ENCODE data around the gene CENPB.
"Not testable (repeated sequence)": the region's sequence is repeated elsewhere in the genome, so short reads cannot be mapped to it uniquely, and the experiment has no call there.

CENPB gene, protein sequence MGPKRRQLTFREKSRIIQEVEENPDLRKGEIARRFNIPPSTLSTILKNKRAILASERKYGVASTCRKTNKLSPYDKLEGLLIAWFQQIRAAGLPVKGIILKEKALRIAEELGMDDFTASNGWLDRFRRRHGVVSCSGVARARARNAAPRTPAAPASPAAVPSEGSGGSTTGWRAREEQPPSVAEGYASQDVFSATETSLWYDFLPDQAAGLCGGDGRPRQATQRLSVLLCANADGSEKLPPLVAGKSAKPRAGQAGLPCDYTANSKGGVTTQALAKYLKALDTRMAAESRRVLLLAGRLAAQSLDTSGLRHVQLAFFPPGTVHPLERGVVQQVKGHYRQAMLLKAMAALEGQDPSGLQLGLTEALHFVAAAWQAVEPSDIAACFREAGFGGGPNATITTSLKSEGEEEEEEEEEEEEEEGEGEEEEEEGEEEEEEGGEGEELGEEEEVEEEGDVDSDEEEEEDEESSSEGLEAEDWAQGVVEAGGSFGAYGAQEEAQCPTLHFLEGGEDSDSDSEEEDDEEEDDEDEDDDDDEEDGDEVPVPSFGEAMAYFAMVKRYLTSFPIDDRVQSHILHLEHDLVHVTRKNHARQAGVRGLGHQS

DNA sequence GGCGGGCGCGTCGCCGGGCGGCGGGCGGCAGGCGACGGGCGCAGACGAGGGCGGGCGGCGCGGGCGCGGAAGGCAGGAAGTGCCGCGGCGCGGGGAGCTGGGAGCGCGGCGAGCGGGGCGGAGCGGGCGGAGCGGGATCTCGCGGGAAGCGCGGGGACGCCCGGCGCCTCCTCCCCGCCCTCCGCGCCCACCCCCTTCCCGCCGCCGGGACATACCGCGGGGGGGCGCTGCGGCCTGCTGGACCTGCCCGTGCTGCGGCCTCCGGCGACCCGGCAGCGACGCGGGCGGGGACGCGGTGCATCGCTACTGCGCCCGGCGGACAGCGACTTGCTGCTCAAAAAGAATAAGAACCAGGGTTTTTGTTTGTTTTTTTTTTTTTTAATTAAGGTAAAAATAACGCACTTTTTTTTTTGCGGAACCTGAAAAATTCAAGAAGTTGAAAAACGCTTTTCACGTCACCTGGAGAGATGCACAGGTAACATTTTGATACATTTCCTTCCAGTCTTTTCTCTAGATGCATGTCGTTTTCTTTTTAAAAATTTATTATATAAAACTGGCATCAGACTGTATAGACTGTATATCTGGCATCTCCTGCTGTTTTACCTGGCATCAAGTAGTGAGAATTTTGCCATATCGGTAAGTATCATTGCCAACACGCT, at the start of gene CENPB:
Gene CENPB (minus strand): TSS at position 76 of the 659 bp plus-strand sequence. CDS start 257 bp downstream, outside the sequence.
- DNase-seq (ENCODE audit: low read depth in 2 of 3, low spot score in 1 of 3): peak; percentile 79 to 91 (median 89)

DNA sequence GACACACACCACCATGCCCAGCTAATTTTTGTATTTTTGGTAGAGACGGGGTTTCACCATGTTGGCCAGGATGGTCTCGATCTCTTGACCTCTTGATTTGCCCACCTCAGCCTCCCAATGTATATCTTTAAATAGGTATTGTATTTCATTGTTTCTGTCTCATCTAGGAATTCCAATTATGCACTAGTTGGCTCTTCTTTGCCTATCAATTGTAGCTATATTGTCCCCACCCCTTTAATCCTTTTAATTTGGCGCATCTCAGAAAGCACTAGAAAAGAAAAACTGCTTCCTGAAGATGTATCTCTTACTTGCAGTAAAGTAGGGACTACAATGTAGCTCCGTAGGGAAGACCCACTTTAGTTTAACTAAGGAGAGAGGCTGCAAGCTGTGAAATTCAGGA, 49.6 kb upstream of the CENPB start:
- DNase-seq (ENCODE audit: low read depth in 2 of 3, low spot score in 1 of 3): no peak

DNA sequence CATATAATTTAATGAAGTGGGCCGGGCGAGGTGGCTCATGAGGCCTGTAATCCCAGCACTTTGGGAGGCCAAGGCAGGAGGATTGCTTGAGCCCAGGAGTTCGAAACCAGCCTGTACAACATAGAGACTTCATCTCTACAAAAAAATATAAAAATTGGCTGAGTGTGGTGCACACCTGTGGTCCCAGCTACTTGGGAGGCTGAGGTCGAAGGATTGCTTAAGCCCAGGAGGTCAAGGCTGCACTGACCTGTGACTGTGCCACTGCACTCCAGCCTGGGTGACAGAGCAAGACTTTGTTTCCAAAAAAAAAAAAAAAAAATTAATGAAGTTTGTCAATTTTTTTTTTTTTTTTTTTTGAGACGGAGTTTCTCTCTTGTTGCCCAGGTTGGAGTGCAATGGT, 43.4 kb upstream of the CENPB start:
- not testable (repeated sequence) for DNase-seq (ENCODE audit: low read depth in 2 of 3, low spot score in 1 of 3)

DNA sequence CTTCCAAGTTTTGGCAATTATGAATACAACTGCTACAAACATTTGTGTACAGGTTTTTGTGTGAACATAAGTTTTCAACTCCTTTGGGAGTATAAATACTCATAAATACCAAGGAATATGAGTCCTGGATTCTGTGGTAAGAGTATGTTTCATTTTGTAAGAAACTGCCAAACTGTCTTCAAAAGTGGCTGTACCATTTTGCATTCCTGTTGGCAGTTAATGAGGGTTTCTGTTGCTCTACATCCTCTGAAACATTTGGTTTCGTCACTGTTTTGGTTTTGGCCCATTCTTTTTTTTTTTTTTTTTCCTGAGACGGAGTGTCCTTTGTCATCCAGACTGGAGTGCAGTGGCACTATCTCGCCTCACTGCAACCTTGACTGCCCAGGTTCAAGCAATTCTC, 42.3 kb upstream of the CENPB start:
- no peak for DNase-seq (ENCODE audit: low read depth in 2 of 3, low spot score in 1 of 3)

DNA sequence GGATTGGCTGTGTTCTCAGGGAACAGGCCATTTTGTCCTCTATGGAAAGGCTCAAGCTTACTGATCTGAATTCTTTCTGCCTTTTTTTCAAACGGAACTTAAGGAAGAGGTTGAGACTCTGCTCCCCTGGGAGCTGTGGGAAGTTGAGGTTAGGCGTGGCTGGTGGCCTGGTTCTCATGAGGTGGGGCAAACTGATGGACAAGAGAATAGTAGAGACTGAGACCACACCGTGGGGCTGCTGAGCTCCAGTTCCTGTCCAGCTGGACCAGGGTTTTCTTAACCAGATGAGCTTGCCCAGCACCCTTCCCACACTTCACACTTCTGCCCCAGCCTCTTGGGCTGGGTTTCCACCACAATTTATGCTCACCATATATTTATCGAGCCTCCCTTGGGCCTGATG, 39.9 kb upstream of the CENPB start:
- no peak for DNase-seq (ENCODE audit: low read depth in 2 of 3, low spot score in 1 of 3)

DNA sequence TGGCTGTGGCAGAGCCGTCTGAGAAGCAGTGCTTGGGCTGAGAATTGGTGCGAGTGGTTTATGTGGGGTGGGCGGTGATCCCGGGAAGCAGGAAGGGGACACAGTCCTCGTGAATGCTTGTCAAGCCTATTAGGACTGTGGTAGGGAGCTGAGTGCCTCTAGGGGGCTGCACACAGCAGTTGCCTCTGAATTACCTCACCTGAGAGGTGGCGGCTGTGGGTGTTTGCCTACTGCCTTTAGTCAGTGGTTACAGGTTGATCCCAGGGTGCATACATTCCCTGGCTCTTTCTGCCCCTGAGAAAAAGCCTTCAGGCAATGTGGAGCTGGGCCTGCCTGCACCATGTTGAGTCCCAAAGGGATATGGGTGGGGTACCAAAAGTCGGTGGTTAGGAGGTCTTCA, 39.0 kb upstream of the CENPB start:
- DNase-seq (ENCODE audit: low read depth in 2 of 3, low spot score in 1 of 3): no peak

DNA sequence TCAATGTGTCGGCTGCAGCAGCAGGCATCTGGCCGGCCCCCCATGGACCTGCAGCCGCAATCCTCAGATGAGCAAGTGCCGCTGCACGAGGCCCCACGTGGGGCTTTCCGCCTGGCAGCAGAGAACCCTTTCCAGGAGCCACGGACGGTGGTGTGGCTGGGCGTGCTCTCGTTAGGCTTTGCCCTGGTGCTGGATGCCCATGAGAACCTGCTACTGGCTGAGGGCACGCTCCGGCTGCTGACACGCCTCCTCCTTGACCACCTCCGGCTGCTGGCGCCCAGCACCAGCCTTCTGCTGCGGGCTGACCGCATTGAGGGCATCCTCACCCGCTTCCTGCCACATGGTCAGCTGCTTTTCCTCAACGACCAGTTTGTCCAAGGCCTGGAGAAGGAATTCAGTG, 37.3 kb upstream of the CENPB start:
- no peak for DNase-seq (ENCODE audit: low read depth in 2 of 3, low spot score in 1 of 3)

DNA sequence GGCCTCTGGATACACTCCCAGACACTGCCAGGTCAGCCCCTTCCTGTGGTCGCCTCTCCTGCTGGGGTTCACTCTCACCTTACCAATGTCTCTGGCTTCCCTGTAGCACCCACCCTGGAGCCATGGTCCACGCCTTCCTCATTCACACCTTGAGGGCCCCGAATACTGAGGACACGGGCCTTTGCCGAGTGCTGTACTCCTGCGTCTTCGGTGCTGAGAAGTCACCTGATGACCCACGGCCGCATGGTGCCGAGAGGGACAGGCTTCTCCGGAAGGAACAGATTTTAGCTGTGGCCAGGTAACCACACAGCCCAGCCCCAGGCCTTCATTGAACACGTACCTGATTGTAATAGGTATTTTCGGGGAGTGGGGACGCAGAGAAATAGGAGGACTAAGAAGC, 35.5 kb upstream of the CENPB start:
- no peak for DNase-seq (ENCODE audit: low read depth in 2 of 3, low spot score in 1 of 3)

DNA sequence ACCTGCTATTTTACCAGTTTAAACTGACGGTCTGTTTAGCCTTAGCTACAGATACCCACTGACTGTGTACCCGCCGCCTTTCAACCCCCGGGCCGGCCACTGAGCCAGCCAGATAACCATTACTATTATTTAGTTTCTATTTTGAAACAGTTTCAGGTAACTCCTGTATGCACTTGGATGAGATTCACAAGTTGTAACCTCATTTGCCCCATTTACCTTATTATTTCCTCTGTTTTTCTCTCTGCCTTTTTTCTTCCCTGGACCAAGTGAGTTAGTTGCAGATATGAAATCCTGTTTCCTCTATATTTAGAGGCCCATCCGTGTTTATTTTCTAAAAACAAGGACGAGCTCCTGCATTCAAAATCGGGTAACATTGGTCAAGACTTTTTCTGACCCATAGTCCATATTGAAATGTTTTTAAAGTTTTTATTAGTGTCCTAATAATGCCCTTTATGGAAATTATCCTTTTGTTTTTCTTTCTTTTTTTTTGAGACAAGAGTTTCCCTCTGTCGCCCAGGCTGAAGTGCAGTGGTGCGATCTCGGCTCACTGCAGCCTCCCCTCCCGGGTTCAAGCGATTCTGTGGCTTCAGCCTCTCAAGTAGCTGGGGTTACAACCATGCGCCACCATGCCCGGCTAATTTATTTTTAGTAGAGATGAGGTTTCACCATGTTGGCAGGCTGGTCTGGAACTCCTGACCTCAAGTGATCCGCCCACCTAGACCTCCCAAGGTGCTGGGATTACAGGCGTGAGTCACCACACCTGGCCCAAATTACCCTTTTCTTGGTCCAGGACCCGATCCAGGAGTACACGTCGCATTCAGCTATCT, 34.6 kb upstream of the CENPB start:
- no peak for DNase-seq (ENCODE audit: low read depth in 2 of 3, low spot score in 1 of 3)

DNA sequence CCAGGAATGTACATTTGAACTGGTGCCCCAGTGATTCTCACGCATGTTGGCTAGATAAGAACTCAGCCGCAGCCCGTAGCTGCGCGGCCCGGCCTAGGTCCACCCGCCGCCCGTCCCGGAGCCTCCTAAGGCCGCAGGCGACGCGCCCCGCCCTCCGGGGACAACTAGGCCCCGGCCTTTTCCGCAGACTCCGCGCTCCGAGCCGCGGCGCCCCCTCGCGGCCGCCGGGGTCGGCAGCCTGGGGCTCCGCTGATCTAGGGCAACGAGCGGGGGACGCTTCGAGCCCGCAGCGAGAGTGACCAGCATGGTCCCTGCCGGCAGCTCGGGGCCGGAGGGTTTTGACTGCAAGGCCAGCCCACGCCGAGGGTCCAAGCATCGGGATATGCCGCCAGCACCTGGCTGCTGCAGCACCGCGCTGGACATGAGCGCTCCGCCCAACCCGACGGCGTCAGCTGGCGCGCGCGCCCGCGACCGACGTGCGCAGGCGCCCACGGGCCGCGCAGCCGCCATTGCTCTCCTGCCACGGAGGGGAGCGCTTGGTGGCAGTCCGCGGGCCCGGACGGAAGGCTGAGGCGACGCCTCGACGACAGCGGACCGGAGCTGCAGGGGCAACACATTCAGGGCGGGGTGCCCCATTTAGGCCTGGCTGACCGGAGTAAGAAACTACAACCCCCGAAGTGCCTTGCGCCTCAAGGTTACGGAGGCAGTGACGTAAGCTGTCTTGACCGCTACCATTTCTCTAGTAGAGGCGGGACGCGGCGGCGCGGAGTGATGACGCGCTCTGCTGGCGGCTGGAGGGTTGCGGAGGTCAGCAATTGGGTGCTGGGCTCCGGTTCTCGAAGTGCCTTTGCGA, 33.7 kb upstream of the CENPB start, which contains the start of gene AP5S1:
Gene AP5S1 (plus strand): TSS at position 500 of the 853 bp plus-strand sequence. CDS start 1,571 bp downstream, outside the sequence.
- peak; percentile 83 to 91 (median 89) for DNase-seq (ENCODE audit: low read depth in 2 of 3, low spot score in 1 of 3)

DNA sequence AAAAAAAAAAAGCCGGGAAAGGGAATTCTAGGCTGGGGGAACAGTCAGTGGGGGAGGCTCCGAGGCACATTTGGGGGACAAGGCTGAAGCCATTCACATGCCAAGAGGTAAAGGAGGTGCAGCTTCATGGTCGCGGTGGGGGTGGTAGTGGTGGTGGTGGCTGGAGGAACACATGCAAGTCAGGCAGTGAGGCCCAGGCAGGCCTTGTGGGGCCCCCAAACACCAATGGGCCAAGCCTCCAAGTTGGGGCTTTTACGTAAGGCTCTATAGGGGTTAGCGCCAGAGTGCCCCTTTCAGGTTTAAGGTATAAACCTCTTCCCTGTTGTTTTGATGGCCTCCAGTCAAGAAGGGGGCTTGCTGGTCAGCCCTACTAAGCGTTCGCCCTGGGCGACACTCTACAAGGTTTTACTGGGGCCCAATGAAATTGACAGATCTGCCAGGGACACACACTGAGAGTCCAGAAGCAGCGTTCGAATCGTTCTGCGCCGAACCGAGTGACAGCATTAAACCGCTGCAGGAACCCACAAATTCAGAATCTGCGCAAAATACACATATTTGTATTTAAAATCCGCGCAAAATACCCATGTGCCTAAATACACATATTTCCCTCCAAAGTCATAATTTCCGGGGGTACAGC, 33.0 kb upstream of the CENPB start:
- DNase-seq (ENCODE audit: low read depth in 2 of 3, low spot score in 1 of 3): no peak

DNA sequence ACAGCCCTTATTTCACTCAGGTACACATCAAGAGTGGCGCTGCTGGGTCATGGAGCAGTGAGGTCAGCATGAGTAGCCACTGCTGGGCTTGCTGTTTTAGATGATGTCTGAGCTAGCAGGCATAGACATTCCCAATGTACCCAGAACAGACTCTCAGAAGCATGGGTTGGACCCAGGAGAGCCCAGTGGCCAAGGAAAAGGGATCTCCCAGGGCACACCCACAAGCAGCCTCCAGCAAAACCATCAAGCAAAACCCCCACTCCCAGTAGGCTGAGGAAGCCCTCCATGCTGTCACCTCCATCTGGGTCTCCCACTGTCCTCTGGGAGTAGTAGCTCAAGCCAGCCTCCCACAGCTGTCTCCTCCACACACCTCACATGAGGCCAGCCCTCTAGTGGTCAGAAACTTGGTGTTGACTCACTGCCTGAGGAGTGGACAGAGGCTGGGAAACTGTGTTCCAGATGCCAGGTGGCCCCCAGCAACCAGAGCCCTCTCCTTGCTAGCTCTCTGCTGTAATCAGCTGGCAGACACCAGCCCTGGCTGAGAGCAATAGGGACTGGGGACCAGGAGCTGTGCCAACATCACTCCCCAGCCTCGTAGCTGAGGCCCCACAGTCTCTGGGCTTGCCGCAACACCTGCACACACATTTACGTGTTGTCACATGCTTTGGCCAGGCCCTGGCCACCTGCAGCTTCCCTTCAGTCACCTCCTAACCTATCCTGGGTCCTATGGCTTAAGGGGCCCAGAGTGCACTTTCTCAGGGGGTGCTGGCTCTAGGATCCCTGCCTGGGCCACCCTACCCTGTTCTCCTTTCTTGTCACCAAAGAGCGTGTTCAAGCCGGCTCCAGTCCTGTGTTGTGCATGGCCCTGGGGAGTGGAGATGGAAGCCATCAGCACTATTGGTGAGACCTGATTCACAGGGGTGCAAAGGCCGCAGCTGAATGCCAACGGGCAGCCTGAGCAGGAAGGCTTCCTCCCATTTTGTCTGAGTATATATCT, 31.9 kb upstream of the CENPB start:
- no peak for DNase-seq (ENCODE audit: low read depth in 2 of 3, low spot score in 1 of 3)

DNA sequence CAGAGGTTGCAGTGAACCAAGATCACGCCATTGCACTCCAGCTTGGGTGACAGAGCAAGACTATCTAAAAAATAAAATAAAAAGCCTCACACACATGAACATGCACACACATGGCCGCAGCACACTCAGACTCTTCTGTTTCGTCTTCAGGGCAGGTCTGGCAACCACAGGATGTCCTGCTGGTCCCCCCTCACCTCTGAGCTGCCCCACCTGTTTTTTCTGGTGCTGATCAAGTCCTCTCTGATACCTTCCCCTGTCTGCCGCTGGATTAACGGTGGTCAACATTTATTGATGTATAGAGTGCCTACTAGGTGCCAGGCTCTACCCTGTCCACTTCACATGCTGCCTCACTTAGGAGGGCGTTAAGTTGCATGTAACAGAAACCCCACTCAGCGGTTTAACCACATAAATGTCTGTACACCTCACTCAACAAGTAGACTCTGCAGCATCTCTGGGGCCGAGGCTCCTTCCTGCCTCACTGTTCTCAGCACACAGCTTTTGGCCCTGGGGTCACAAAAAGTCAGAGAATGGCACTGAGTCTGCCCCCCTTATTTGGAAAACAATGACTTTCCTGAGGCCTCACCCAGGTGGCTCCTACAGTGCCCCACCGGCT, 29.3 kb upstream of the CENPB start:
- DNase-seq (ENCODE audit: low read depth in 2 of 3, low spot score in 1 of 3): no peak

DNA sequence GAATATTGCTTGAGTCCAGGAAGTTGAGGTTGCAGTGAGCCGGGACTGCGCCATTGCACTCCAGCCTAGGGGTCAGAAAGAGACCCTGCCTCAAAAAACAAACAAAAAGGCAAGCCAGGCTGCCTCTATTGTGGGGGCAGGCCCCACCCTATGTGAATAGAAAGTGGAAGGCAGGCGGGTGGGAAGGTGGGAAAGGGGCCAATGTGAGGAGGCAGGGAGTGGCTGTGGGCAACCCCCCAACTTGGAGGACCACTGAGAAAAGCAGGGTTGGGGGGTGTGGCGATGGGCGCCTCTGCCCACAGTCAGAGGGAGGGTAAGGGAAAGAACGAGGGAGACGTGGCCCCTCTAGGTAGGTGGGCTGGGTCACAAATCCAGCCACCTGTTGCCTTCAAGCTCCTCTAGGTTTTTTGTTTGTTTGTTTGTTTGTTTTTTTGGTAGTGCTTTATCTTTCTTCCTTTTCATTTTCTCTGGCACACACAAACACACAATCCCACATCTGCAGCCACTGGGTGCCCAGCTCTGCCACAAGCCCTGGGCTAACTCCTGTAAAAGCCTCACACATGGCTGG, 28.5 kb upstream of the CENPB start:
- DNase-seq (ENCODE audit: low read depth in 2 of 3, low spot score in 1 of 3): no peak

DNA sequence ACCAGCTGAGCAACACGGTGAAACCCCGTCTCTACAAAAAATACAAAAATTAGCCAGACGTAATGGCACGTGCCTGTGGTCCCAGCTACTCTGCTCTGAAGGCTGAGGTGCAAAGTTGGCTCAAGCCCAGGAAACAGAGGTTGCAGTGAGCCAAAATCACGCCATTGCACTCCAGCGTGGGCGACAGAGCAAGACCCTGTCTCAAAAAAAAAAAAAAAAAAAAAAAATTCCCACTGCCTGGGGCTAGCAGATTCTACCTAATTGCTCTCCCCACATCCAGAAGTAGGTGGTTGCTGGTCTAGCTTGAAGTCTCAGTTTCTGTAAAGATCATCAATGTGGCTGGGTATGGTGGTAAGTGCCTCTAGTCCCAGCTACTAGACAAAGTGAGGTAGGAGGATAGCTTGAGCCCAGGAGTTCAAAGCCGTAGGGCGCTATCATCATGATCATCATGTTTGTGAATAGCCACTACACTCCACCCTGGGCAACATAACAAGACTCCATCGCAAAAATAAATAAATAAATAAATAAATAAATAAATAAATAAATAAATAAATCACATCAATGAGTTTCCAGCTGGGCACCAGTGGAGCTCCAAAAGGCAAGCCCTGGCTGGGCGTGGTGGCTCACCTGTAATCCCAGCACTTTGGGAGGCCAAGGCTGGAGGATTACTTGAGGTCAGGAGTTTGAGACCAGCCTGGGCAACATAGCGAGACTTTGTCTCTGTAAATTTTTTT, 27.5 kb upstream of the CENPB start:
- no peak for DNase-seq (ENCODE audit: low read depth in 2 of 3, low spot score in 1 of 3)

DNA sequence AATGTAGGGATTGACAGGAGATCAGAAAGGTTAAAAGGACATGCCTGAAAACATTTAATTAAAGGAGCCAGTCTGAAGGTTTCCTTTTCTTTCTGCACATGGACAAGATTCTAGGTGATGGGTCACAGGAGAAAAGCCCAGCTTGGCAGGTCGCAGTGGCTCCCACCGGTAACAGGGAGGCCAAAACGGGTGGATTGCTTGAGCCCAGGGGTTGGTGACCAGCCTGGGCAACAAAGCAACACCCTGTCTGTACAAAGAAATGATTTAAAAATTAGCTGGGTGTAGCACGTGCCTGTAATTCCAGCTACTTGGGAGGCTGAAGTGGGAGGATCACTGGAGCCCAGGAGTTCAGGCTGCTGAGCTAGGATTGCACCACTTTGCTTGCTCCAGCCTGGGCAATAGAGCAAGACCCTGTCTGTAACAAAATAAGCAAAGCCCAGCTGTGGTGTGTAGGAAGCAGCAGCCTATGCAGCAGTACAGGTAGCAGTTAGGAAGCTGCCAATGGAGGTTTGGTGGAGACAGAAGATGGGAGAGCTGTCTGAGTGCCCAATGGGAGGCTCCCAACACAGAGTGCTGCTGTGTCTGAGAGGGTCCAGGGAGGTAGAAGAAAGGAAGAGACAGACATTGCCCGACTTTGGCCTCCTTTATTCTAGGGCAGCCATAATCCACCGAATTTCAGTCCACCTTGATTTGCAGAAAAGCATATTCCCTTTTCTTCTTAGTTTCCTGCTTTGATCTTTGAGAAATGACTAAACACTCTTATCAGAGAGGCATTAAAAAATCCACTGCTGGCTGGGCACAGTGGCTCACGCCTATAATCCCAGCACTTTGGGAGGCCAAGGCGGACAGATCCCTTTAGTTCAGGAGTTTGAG, 26.7 kb upstream of the CENPB start:
- no peak for DNase-seq (ENCODE audit: low read depth in 2 of 3, low spot score in 1 of 3)

All from stimulated activated CD4-positive, alpha-beta T cell treated with anti-CD3 and anti-CD28 coated beads, Interleukin-12 subunit alpha, Interleukin-12 subunit beta, amount 100 ng/mL, for 48 hours (primary cell).